ENCODE measurements around the gene PSMA7.

Gene PSMA7

GRCh38 chr20:62087227-62087626, 56.0 kb downstream of the PSMA7 start:
- DNase-seq (ENCODE audit: low read depth) = no peak

All from amniotic epithelial cell (primary cell).